Activated T-cell treated with anti-CD3 and anti-CD28 coated beads for 4 hours (primary cell): Measurements from ENCODE around the gene SCRT2.

Experiments used
- DNase-seq: peaks from one replicate; pipeline ENCODE4 v3.0.0-alpha.2; 2020

The SCRT2 gene

DNA sequence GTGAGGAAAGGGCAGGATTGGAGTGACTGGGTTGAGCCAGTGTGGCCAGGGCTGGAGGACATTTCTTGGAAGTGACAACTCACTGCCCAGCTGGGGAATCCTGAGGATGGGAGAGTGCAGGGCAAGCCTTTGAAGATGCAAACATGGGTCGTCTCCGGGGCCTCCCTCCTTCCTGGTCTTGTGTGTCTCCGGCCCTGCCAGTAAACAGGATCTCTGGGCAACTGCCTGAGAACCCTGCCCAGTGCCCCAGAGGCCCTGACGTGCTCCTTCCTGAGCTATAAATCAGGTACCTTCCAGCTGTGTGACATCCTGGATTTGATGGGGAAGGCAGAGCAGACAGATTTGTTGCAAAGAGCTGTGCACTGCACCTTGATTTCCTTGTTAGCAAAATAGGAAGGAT lies 52.6 kb downstream of the SCRT2 start:
- no peak for DNase-seq

- DNase-seq = no peak
Measured at GRCh38 chr20:622161-622560, 53.4 kb downstream of the SCRT2 start.

GRCh38 chr20:621125-621756 lies 54.4 kb downstream of the SCRT2 start:
- DNase-seq = no peak

GRCh38 chr20:620246-620645 lies 55.4 kb downstream of the SCRT2 start:
- no peak for DNase-seq

DNA sequence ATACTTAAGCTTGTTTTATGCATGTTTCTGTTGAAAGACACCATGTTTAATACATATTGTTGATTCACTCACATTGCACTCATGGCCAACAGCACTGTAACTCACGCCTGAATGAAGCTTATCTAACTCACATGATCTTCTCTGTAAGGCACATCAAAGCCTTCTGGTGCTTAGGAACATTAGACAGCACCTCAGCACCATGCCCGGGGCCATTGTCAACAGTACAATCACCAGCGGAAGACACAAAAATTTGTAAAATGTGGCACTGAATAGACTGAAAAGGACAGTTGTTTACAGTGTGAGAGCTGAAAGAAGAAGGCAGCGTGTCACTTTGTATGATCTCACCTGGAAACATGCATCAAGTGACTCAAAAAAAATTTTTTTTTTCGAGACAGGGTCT lies 56.6 kb downstream of the SCRT2 start:
- no peak for DNase-seq

- DNase-seq = no peak
Measured at GRCh38 chr20:617934-618690, 57.5 kb downstream of the SCRT2 start.

DNA sequence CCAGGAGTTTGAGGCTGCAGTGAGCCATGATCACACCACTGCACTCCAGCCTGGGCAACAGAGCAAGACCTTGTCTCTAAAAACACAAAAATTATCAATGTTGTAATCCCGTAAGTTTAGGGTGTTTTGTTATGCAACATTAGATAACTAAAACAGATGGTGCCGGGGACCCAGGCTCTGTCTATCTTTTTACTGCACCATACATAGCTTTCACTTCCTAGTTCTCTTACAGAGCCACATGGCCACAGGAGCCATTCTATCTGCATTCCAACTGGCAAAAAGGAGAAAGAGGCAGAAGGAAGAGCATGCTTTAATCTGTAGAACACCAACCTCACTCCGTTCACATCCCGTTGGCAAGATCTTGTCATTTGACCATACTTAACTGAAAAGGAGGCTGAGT lies 60.1 kb downstream of the SCRT2 start:
- no peak for DNase-seq

DNA sequence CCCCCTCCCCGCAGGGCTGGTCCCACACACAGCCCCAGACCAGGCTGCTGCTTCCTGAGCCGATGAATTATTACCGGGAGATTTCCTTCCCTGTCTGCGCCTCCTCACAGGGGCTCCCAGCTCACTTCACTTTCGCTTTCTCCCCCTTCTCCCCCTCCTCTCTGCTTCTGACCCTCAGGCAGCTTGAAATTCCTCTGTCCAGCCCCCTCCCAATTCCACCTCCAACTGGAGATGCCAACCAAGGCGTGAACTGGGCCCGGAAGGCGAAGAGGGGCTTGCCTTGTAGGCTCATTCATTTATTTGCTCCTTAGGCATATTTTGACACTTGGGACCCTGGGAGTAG lies 63.8 kb downstream of the SCRT2 start:
- DNase-seq = no peak
